ENCODE measurements around the gene B2M.
A peak's percentile ranks its signal among the peaks of the same experiment; 100 is the strongest.
"Not testable (repeated sequence)": the region's sequence is repeated elsewhere in the genome, so short reads cannot be mapped to it uniquely, and the experiment has no call there.

The B2M gene

DNA sequence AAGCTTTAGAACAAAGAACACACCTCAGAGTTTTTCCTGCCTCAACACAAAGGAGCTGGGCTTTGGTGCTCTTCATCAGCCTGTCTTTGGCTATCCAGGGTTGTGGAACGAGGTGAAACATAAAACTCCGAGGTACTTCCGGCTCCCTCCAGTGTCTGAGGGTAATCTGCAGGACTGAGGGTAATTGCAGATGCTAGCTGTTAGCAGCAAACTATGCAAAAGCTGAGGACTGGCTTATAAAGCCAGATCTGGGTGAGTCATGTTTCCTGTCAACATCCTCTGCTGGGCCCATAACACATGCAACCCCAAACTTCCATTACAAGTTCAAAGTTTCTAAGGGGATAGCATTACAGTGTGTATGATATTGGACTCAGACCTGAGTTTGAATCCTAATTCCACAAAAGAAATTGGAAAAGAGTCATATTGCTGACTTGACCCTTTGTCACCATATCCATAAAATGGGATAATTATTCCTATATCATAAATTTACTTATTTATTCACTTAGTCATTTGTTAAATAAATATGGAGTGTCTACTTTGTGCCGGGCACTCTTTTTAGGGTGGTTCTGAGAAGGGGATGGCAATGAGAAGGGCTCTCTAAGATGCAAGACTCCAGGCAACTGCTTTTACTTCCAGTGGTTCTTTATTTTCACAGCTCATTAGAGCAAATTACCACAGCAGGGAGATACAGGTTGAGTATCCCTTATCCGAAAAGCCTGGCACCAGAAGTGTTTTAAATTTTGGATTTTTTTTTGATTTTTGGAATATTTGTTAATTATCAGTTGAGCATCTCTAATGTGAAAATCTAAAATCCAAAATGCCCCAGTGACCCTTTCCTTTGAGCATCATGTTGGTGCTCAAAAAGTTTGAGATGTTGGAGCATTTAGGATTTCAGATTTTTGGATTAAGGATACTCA, 15.5 kb downstream of the B2M start:
- peak; percentile 12 for DNase-seq

GRCh38 chr15:44727485-44728231, 16.3 kb downstream of the B2M start:
- no peak for DNase-seq

- not testable (repeated sequence) for DNase-seq
Observed at GRCh38 chr15:44728232-44728575, 16.9 kb downstream of the B2M start.

DNA sequence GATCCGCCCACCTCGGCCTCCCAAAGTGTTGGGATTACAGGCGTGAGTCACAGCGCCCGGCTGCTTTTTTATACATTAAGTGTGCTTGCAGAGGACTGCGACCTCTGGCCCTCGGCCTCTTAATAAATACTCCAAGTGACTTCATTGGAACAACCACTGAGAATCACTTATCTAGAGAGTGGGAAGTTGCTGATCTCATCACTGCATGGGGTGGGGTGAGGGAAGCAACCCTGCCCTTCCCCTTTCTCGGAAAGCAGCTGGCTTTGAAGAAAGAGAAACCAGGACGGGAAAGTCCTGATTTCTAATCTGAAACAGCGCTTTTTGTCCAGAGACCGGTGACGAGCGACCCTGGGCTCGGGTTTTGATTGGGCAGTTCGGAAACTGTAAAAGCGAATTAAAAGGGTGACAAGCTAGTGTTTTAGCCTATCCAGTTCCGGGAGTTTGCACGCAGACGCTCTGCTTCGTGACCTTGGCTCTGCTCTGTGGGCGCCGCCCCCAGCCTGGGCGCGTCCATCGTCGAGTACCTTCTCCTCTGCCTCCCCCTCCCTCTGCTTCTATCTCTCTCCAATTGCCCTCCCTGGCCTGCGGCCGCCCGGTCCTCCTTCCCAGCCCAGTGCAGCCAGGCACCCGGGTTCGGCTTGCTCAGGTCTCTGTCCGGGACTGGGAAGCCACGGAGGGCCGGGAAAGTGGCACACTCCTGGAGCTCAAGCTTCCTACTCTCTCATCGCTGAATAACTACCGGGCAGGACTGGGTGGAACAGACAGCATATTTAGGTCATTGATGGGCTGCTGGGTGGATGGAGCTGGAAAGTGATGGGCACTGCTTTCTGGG, 17.5 kb downstream of the B2M start:
- peak; percentile 98 for DNase-seq

GRCh38 chr15:44729408-44730127, 18.3 kb downstream of the B2M start:
- no peak for DNase-seq

- DNase-seq: no peak
Observed at GRCh38 chr15:44734839-44735481, 23.6 kb downstream of the B2M start.

DNA sequence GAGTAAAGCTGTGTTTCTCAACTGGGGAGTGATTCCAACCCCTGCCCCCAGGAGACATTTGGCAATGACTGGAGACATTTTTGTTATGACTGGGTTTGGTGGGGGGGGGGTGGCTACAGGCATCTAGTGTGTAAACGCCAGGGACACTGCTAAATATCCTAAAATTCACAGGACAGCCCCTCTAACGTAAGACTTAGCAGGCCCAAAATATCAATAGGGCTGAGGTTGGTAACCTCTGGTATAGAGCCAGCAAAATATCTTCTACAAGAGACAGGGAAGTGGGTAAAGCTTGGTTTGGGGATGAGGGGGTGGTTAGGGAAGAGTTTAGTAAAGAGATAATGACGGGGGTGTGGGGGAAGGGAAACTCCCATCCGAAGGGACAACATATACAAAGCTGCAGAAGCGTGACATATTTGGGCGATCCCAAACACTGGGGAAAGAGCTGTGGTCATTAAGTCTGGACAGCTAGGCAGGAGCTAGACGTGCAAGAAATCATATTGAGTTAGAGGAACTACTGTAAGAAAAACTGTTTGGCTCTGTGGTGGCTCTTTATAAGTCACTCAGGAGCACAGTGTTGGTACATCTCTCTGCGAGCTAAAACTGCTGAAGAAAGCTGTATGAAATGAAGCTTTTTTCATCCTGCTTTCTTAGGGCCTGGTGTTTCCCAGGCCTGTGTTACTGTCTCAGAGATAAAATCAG, 24.3 kb downstream of the B2M start:
- no peak for DNase-seq

DNA sequence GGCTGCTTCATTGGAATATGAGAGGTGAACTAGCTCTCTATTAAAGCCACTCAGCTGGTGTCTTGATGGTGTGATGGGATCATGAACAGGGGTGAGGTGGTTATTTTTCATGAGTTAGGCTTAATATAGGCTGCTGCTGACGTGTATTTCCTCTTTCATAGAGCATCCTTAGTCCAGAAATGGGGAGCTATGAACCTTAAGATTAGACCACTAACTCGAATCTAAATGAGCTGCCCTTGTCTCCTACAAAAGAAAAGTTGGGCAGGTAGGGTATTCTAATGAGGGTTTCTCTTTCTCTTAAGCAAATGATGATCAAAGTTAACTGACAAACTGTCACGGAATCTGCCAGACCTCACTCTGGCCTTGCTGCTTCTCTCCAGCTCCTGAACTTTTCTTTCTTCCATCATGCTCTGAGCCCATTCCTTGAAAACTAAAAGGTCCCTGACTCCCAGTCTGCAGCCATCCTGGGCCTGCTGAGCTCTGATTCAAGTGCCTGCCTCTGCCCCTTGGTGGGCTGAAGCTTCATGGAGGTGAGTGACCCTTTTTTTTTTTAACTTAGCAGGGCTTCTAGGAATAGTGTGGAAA, 25.0 kb downstream of the B2M start, which contains the start of gene TRIM69:
Gene TRIM69 (plus strand): TSS at position 348 of the 585 bp plus-strand sequence. CDS start 177 bp downstream, at position 525.
- DNase-seq: no peak

DNA sequence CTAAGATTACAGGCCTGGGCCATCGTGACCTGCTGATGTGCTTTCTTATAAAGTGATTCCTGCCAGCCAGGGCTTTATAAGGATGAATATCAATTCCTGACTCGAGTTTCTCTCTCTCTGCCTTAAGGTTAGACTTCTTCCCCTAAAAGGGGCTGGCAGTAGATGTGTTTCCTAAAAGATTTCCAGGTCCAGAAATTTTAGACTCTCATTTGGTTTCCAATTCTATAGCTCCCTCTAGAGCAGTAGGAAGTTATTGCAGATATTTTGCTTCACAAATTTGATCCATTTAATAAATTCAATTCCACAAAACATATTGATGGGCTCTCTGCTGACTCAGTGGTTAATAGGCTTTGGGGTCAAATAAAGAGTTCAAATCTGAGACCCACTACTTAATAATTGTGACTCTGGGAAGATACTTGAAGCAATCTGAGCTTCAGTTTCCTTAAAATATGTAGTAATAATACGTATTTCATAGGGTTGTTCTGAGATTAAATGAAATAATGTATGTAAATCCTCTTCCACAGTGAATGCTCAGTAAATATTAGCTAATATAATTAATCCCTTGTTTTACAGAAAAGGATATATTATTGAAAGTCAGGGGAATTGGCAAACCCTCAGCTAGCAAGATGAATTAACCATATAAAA, 27.1 kb downstream of the B2M start:
- peak; percentile 71 for DNase-seq

DNA sequence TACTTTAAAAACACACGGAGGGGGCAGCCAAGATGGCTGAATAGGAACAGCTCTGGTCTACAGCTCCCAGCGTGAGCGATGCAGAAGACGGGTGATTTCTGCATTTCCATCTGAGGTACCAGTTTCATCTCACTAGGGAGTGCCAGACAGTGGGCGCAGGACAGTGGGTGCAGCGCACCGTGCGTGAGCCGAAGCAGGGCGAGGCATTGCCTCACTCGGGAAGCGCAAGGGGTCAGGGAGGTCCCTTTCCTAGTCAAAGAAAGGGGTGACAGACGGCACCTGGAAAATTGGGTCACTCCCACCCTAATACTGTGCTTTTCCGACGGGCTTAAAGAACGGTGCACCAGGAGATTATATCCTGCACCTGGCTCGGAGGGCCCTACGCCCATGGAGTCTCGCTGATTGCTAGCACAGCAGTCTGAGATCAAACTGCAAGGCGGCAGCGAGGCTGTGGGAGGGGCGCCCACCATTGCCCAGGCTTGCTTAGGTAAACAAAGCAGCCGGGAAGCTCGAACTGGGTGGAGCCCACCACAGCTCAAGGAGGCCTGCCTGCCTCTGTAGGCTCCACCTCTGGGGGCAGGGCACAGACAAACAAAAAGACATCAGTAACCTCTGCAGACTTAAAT, 28.0 kb downstream of the B2M start:
- not testable (repeated sequence) for DNase-seq

DNA sequence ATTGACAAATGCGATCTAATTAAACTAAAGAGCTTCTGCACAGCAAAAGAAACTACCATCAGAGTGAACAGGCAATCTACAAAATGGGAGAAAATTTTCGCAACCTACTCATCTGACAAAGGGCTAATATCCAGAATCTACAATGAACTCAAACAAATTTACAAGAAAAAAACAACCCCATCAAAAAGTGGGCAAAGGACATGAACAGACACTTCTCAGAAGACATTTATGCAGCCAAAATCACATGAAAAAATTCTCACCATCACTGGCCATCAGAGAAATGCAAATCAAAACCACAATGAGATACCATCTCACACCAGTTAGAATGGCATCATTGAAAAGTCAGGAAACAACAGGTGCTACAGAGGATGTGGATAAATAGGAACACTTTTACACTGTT, 32.1 kb downstream of the B2M start:
- not testable (repeated sequence) for DNase-seq

DNA sequence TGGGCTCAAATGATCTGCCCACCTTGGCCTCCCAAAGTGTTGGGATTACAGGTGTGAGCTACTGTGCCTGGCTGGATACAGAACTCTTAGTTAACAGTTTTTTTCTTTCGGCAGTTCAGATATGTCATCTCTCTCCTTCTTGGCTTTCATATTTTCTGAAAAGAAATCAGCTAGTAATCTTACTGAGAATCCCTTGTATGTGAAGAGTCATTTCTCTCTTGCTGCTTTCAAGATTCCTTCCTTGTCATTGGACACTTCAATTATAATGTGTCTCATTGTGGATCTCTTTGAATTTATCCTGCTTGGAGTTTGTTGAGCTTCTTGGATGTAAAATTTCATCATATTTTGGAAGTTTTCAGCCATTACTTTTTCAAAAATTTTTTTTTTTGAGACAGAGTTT, 42.0 kb downstream of the B2M start:
- DNase-seq: no peak

GRCh38 chr15:44763187-44763586, 51.9 kb downstream of the B2M start:
- no peak for DNase-seq

- no peak for DNase-seq
Observed at GRCh38 chr15:44763848-44764247, 52.5 kb downstream of the B2M start.

GRCh38 chr15:44765036-44765435, 53.7 kb downstream of the B2M start:
- no peak for DNase-seq

All from eye (tissue), 1 donor.